ENCODE measurements around the gene TMPRSS4. TPM values are rescaled to one million over a fixed set of nuclear protein-coding genes. Genes with fewer than 3 reads are reported as not detected.

TMPRSS4 gene
- total RNA-seq, 2 experiments from 2014 or later: not detected

DNA sequence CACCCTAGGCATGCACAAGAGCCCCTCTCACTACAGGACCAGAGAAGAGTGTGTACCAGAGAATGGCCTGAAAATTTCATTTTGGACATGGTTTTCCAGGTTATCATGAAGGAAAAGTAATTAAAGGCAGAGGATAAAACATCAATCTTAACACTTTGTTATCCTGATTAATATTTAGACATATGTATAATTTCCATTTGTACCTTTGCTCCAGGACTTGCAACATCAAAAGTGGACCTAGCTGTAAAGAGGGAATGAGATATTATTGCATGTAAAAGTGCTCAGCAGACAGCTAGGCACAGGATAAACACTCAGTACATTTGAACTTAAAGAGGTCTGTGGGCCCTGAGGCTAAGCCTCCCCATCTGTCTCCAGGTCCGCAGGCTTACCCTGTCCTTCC, 77.8 kb downstream of the TMPRSS4 start:
- DNase-seq: no peak
- no peaks in the 10 kb centered on the region for H3K36me3 Mint-ChIP-seq
- H3K9me3 Mint-ChIP-seq: no peaks in the 10 kb centered on the region
- H3K27ac Mint-ChIP-seq: no peak overlapping the region
- no peak overlapping the region for H3K4me3 Mint-ChIP-seq
- H3K4me1 Mint-ChIP-seq: peaks cover 7% of the 10 kb centered on the region
- peaks cover 78% of the 10 kb centered on the region for H3K27me3 Mint-ChIP-seq

GRCh38 chr11:118155776-118156530, 79.1 kb downstream of the TMPRSS4 start:
- H3K4me1 Mint-ChIP-seq: peaks cover 7% of the 10 kb centered on the region
- H3K4me3 Mint-ChIP-seq: no peak overlapping the region
- no peak overlapping the region for H3K27ac Mint-ChIP-seq
- H3K36me3 Mint-ChIP-seq: no peaks in the 10 kb centered on the region
- H3K27me3 Mint-ChIP-seq: peaks cover 77% of the 10 kb centered on the region
- no peak for DNase-seq
- H3K9me3 Mint-ChIP-seq: no peaks in the 10 kb centered on the region

DNA sequence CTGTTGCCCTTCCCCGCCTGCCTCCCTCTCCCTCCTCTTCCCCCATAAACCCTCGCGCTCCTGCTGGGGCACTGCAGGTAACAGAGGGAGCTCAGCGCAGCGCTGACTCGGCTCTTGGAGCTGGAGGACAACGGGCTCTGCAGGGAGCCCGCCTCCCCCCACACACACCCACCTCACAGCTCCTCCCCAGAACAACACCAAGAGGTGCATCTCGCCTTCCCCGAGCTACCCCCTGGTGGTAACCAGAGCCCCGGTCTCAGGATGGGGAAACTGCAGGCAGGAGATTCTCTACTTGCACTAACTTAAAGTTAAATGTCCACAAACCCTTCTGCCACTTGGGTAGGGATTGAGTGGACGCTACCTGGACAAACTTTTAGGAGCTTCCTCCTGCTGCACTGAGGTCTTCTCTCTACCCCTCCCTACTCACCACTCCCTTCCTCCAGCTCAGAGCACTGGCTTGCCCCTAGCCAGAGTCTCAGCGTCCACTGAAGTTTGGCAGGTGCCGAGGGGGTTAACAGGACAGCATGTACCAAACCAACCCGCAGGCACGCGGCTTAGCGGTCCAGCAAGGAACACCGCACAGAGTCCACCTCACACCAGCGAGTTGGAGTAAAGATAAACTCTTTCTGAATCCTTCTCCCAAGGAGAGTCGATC, 79.8 kb downstream of the TMPRSS4 start:
- Mint-ChIP-seq H3K4me1 (peaks cover 7% of the 10 kb centered on the region), H3K36me3 (no peaks in the 10 kb centered on the region), H3K27ac (no peak overlapping the region), H3K9me3 (no peaks in the 10 kb centered on the region), H3K4me3 (no peak overlapping the region), H3K27me3 (peaks cover 75% of the 10 kb centered on the region)
- DNase-seq: peak; percentile 39

DNA sequence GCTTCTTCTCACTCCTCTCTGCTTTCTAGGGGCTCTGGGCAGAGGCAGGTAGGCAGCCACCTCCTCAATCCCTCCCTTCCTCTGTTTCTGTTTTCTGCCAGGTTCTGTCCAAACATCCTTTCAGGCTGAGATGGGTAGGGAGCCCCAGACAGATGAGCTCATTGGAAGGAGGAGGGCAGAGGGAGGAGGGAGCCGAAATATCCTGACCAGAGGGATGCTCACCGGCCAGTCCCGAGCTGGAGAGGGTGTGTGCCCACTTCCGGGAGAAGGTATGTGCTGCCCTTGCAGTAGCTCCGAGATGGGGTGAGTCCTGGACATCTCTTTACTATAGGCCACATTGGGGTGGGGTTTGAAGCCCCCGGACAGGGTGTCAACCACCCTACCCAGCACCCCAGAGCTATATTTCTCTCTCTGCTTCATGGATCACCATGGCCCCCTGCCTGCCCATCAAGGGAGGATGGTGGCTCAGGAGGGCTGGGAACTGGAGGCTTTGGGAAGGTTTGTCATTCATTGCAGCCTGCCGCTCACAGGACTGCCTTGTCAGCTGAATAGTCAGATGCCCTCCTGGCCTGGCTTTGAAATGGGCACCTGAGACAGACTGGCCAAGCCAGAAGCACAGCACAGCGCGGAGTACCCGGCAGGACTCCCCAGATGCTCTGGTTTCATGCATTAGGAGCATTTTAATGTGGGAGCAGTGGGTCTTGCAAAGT, 80.5 kb downstream of the TMPRSS4 start:
- H3K9me3 Mint-ChIP-seq: no peaks in the 10 kb centered on the region
- H3K4me1 Mint-ChIP-seq: peaks cover 7% of the 10 kb centered on the region
- H3K4me3 Mint-ChIP-seq: no peak overlapping the region
- no peak for DNase-seq
- no peaks in the 10 kb centered on the region for H3K36me3 Mint-ChIP-seq
- no peak overlapping the region for H3K27ac Mint-ChIP-seq
- peaks cover 70% of the 10 kb centered on the region for H3K27me3 Mint-ChIP-seq

GRCh38 chr11:118161786-118162185, 84.9 kb downstream of the TMPRSS4 start:
- Mint-ChIP-seq H3K36me3 (no peaks in the 10 kb centered on the region), H3K27me3 (peaks cover 29% of the 10 kb centered on the region), H3K9me3 (no peaks in the 10 kb centered on the region), H3K27ac (no peak overlapping the region), H3K4me3 (no peak overlapping the region), H3K4me1 (peaks cover under 1% of the 10 kb centered on the region)
- no peak for DNase-seq

DNA sequence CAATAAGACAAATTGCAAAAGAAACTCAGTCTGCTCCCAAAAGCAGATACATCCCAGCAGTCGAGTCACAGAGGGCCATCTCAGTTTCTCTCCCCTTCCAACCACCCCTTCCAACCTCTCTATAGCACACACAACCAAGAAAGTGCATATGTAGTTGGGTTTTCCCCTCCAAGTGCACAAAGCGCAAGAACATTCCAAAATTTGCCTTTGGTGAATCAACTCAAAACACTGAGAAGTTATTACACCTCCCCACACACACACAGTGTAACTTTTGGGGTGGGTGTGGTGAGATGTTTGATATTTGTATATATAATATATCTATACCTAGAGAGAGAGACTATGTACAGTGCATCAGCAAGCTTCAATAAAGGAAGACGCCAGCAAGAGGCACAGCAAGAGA, 86.0 kb downstream of the TMPRSS4 start:
- Mint-ChIP-seq H3K36me3 (no peaks in the 10 kb centered on the region), H3K27me3 (peaks cover 18% of the 10 kb centered on the region), H3K4me3 (no peak overlapping the region), H3K4me1 (no peaks in the 10 kb centered on the region), H3K27ac (no peak overlapping the region), H3K9me3 (no peaks in the 10 kb centered on the region)
- DNase-seq: no peak

GRCh38 chr11:118163494-118163893, 86.6 kb downstream of the TMPRSS4 start:
- Mint-ChIP-seq H3K27ac (no peak overlapping the region), H3K4me1 (no peaks in the 10 kb centered on the region), H3K36me3 (no peaks in the 10 kb centered on the region), H3K4me3 (no peak overlapping the region), H3K9me3 (no peaks in the 10 kb centered on the region), H3K27me3 (peaks cover 12% of the 10 kb centered on the region)
- DNase-seq: no peak

- no peak overlapping the region for H3K4me3 Mint-ChIP-seq
- H3K27me3 Mint-ChIP-seq: peaks cover 6% of the 10 kb centered on the region
- no peak for DNase-seq
- H3K27ac Mint-ChIP-seq: no peak overlapping the region
- H3K4me1 Mint-ChIP-seq: no peaks in the 10 kb centered on the region
- no peaks in the 10 kb centered on the region for H3K36me3 Mint-ChIP-seq
- H3K9me3 Mint-ChIP-seq: no peaks in the 10 kb centered on the region
Observed at GRCh38 chr11:118164885-118165284, 88.0 kb downstream of the TMPRSS4 start.

- H3K4me3 Mint-ChIP-seq: no peak overlapping the region
- no peak for DNase-seq
- peaks cover under 1% of the 10 kb centered on the region for H3K4me1 Mint-ChIP-seq
- H3K9me3 Mint-ChIP-seq: no peaks in the 10 kb centered on the region
- H3K36me3 Mint-ChIP-seq: no peaks in the 10 kb centered on the region
- H3K27ac Mint-ChIP-seq: no peak overlapping the region
- H3K27me3 Mint-ChIP-seq: peaks cover 12% of the 10 kb centered on the region
Observed at GRCh38 chr11:118166641-118167040, 89.8 kb downstream of the TMPRSS4 start.

DNA sequence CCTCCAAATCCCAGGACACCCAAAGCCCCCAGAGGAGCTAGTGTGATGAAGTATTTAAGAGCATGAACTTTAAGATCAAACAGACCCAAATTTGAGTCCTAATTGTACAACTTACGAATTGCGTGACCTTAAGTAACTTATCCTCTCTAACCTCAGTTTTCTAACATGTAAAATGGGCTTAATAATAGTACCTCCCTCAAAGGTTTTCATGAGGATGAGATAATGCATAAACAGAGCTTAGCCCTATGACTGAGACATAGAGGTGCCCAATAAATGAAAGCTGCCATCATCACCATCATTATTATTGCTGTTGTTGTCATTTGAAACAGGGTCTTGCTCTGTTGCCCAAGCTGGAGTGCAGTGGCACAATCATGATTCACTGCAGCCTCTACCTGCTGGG, 90.4 kb downstream of the TMPRSS4 start:
- H3K27me3 Mint-ChIP-seq: peaks cover 12% of the 10 kb centered on the region
- H3K4me1 Mint-ChIP-seq: peaks cover 4% of the 10 kb centered on the region
- DNase-seq: no peak
- H3K9me3 Mint-ChIP-seq: no peaks in the 10 kb centered on the region
- no peak overlapping the region for H3K27ac Mint-ChIP-seq
- H3K36me3 Mint-ChIP-seq: no peaks in the 10 kb centered on the region
- no peak overlapping the region for H3K4me3 Mint-ChIP-seq

DNA sequence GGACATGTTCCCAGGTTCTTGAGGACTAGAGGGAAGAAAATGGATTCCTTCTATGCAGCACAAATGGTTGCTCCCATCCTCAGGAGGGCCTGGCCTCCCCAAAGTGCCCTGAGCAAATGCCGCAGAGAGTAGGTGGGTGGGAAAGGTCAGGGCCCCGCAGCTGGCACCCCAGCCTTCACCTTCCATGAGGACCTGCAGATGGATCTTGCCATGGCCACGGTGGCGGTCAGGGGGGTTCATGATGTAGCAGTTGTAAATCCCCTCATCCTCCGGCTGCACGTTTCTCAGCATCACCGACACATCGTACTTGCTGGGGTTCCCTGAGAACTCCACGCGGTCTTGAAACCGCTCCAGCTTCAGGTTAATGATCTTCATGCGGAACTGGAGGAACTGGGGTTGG, 91.0 kb downstream of the TMPRSS4 start:
- no peaks in the 10 kb centered on the region for H3K9me3 Mint-ChIP-seq
- H3K4me3 Mint-ChIP-seq: no peak overlapping the region
- no peak overlapping the region for H3K27ac Mint-ChIP-seq
- H3K4me1 Mint-ChIP-seq: peaks cover 4% of the 10 kb centered on the region
- no peak for DNase-seq
- peaks cover 12% of the 10 kb centered on the region for H3K27me3 Mint-ChIP-seq
- no peaks in the 10 kb centered on the region for H3K36me3 Mint-ChIP-seq

- Mint-ChIP-seq H3K27me3 (peaks cover 12% of the 10 kb centered on the region), H3K9me3 (no peaks in the 10 kb centered on the region), H3K27ac (no peak overlapping the region), H3K36me3 (no peaks in the 10 kb centered on the region), H3K4me1 (peaks cover 4% of the 10 kb centered on the region), H3K4me3 (no peak overlapping the region)
- DNase-seq: no peak
Observed at GRCh38 chr11:118168316-118168715, 91.4 kb downstream of the TMPRSS4 start.

GRCh38 chr11:118168751-118169150, 91.9 kb downstream of the TMPRSS4 start:
- Mint-ChIP-seq H3K4me1 (peaks cover 4% of the 10 kb centered on the region), H3K27me3 (peaks cover 9% of the 10 kb centered on the region), H3K4me3 (no peak overlapping the region), H3K36me3 (no peaks in the 10 kb centered on the region), H3K27ac (no peak overlapping the region), H3K9me3 (no peaks in the 10 kb centered on the region)
- no peak for DNase-seq

DNA sequence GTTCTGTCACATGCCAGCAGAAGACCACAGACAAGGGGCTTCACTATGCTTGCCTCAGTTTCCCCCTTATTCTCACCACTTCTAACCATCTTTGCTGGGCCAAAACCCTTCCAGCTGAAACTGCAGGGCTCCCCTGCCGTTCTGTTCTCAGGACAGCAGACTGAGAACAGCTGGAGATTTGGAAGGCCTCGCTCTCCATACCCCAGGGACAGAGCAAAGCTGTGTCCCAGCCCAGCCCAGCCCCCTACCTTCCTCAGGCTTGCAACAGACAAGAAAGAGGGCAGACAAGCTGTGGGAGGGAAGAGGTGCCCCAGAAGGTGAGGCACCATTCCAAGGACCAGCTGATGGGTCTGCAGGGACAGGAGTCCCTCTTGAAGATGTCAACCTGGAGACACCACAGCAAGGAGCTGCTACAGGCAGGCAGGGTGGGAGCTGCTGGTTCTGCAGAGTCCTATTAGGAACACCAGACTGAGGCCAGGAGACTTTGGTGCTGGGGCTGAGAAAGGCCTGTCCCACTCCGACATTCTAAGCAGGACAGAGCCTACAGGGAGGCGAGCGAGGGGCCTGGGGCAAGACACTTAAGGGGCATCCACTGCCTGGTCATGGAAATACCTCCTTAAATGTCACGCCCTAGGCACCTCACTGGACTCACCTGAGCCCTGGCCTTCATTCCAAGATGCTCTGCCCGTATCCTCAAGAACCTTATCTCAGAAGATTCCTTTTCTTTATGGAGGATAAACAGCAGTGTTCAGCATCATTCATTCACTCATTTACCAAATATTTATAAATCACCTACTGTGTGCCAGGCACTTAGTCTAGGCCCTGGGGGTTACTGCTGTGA, 92.6 kb downstream of the TMPRSS4 start:
- H3K9me3 Mint-ChIP-seq: no peaks in the 10 kb centered on the region
- peaks cover 4% of the 10 kb centered on the region for H3K4me1 Mint-ChIP-seq
- no peaks in the 10 kb centered on the region for H3K36me3 Mint-ChIP-seq
- peaks cover 9% of the 10 kb centered on the region for H3K27me3 Mint-ChIP-seq
- no peak overlapping the region for H3K4me3 Mint-ChIP-seq
- H3K27ac Mint-ChIP-seq: no peak overlapping the region
- no peak for DNase-seq

GRCh38 chr11:118170231-118170630, 93.4 kb downstream of the TMPRSS4 start:
- peaks cover 4% of the 10 kb centered on the region for H3K4me1 Mint-ChIP-seq
- no peaks in the 10 kb centered on the region for H3K36me3 Mint-ChIP-seq
- DNase-seq: no peak
- no peaks in the 10 kb centered on the region for H3K9me3 Mint-ChIP-seq
- H3K27me3 Mint-ChIP-seq: peaks cover 9% of the 10 kb centered on the region
- no peak overlapping the region for H3K27ac Mint-ChIP-seq
- no peak overlapping the region for H3K4me3 Mint-ChIP-seq
